Right cardiac atrium (tissue), 5 donors: Measurements from ENCODE around the gene ZXDA. TPM values are rescaled to one million over a fixed set of nuclear protein-coding genes. Genes with fewer than 3 reads are reported as not detected.
"Not testable (repeated sequence)": the region's sequence is repeated elsewhere in the genome, so short reads cannot be mapped to it uniquely, and the experiment has no call there.

Experiments
- ATAC-seq, 2 donors: fragments of 200-7000 bp; cut with Tn5 transposase; one replicate each; pipeline versions ENCODE4 v1.8.0 to v1.9.1; 2020; ENCODE audit warnings: moderate library complexity in 2 of 2, mild to moderate bottlenecking in 1 of 2
- DNase-seq, 3 donors: peaks; one replicate each; pipeline ENCODE4 v3.0.0-alpha.2; 2020
- H3K27ac ChIP-seq: one replicate; pipeline ENCODE4 v1.5.1; 2013; ENCODE audit warnings: mild to moderate bottlenecking, low read length, control low read depth, moderate library complexity
- H3K27me3 ChIP-seq: one replicate; pipeline ENCODE4 v1.6.1; 2013; ENCODE audit not compliant: control insufficient read depth, insufficient read depth
- H3K4me1 ChIP-seq: one replicate; pipeline ENCODE4 v1.6.1; 2013; ENCODE audit warnings: low read length; ENCODE audit not compliant: control insufficient read depth, insufficient read depth
- H3K4me3 ChIP-seq: one replicate; pipeline ENCODE4 v1.5.1; 2013; ENCODE audit warnings: low read length, control low read depth
- H3K9me3 ChIP-seq: one replicate; pipeline ENCODE4 v1.6.1; 2013; ENCODE audit warnings: low read length; ENCODE audit not compliant: control insufficient read depth
- WGBS: extraction: QIAGEN DNeasy Blood & Tissue Kit; methylation state at CpG from one replicate; pipeline ENCODE4 v1.1.7; 2013; 5-methylcytosine and 5-hydroxymethylcytosine counted together
- intact Hi-C, 4 donors: fragments of 100-400 bp; cut with DNase I; formaldehyde crosslinking; loops; one replicate each; pipeline versions ENCODE4 v1.11.0 to v1.14.0; 2022 to 2023
- long read RNA-seq, 4 donors: library from polyadenylated mRNA; unstranded; transcript quantifications; one replicate each; pipeline ENCODE4 v2.0.0, GENCODE V29; 2020 to 2021
- polyA plus RNA-seq: library from polyadenylated mRNA; stranded (reverse); fragments of 200-250 nt; gene quantifications from one replicate; pipeline ENCODE4 v1.2.3, GENCODE V29; 2013
- total RNA-seq, 4 donors: library from RNA; stranded (reverse); fragmentation: NEBNext Ultra II Directional; extraction: Animal tissue kit (Norgen Biotek cat#: 25700); gene quantifications; one replicate each; pipeline ENCODE4 v1.2.1, GENCODE V29; 2021
- donor health status: healthy with polysubstance abuse.
- donor health status: DM: no; HTN: yes; CAD: no.
- donor health status: DM: no; HTN: no; CAD: no.
- donor health status: DM: no; HTN: yes; CAD: no; lungs with severe emphysema.
- donor health status: DM: yes; HTN: yes; CAD: no.

ZXDA gene
- total RNA-seq (1 to 10 TPM; 3.8 to 4.7 (median 4.6) TPM), polyA plus RNA-seq (1.0 TPM)
- long read RNA-seq, donor 1, full-length matches to known transcripts, result 10 of 10 reads
- long read RNA-seq, donor 1, partial matches to known transcripts, result 0 of 10 reads
- long read RNA-seq, donor 1, other reads (novel, unspliced or antisense), result 0 of 10 reads
- long read RNA-seq, donor 2, full-length matches to known transcripts, result 6 of 6 reads
- long read RNA-seq, donor 2, partial matches to known transcripts, result 0 of 6 reads
- long read RNA-seq, donor 2, other reads (novel, unspliced or antisense), result 0 of 6 reads
- long read RNA-seq, donor 3, full-length matches to known transcripts, result 7 of 7 reads
- long read RNA-seq, donor 3, partial matches to known transcripts, result 0 of 7 reads
- long read RNA-seq, donor 3, other reads (novel, unspliced or antisense), result 0 of 7 reads
- long read RNA-seq, donor 4, full-length matches to known transcripts, result 3 of 3 reads
- long read RNA-seq, donor 4, partial matches to known transcripts, result 0 of 3 reads
- long read RNA-seq, donor 4, other reads (novel, unspliced or antisense), result 0 of 3 reads

GRCh38 chrX:57910287-57910912, at the start of gene ZXDA:
TSS of gene ZXDA (minus strand) at chrX:57910458. CDS start at chrX:57910420, 38 bp downstream.
- intact Hi-C loops, result not testable (repeated sequence)

GRCh38 chrX:57952320-57952678, 42.0 kb upstream of the ZXDA start:
- 5% methylated on average over 1 of the region's 1 CpG for WGBS
- H3K27me3 ChIP-seq, result no peaks in the 10 kb centered on the region
- intact Hi-C loops, result no loop called here
- no peak overlapping the region for H3K27ac ChIP-seq
- DNase-seq (peak; percentile 40 to 66 (median 47)), ATAC-seq (peak; percentile 26 to 48)
- H3K4me1 ChIP-seq, result peaks cover 2% of the 10 kb centered on the region
- no peak overlapping the region for H3K4me3 ChIP-seq
- H3K9me3 ChIP-seq, result no peaks in the 10 kb centered on the region

More at GRCh38 chrX:57910287-57910912, at the start of gene ZXDA:
- not testable (repeated sequence) for DNase-seq, H3K4me1 ChIP-seq, H3K9me3 ChIP-seq, H3K27me3 ChIP-seq
- peak in 1 of 2 donors; percentile 87 for ATAC-seq
- H3K27ac ChIP-seq, result peak within 1 kb of the TSS; percentile 98
- peak within 1 kb of the TSS; percentile 73 for H3K4me3 ChIP-seq
- 6% methylated on average over 6 of the region's 35 CpGs for WGBS

GRCh38 chrX:57951666-57952319, 41.5 kb upstream of the ZXDA start:
- H3K27me3 ChIP-seq, result no peaks in the 10 kb centered on the region
- H3K9me3 ChIP-seq, result no peaks in the 10 kb centered on the region
- DNase-seq (peak; percentile 26 to 57 (median 34)), ATAC-seq (peak; percentile 74 to 90)
- no peak overlapping the region for H3K4me3 ChIP-seq
- H3K4me1 ChIP-seq, result peaks cover 2% of the 10 kb centered on the region
- intact Hi-C loops, result no loop called here
- no peak overlapping the region for H3K27ac ChIP-seq
- WGBS, result 41% methylated on average over 2 of the region's 2 CpGs

GRCh38 chrX:57933321-57933720, 23.1 kb upstream of the ZXDA start:
- Histone ChIP-seq H3K4me3 (no peak overlapping the region), H3K4me1 (no peaks in the 10 kb centered on the region), H3K9me3 (no peaks in the 10 kb centered on the region), H3K27me3 (no peaks in the 10 kb centered on the region), H3K27ac (no peak overlapping the region)
- ATAC-seq (no peak), DNase-seq (no peak)
- intact Hi-C loops, result no loop called here
- WGBS, result 41% methylated on average over 6 of the region's 6 CpGs

GRCh38 chrX:57932266-57932665, 22.0 kb upstream of the ZXDA start:
- no peaks in the 10 kb centered on the region for H3K27me3 ChIP-seq
- DNase-seq (no peak), ATAC-seq (no peak)
- H3K4me3 ChIP-seq, result no peak overlapping the region
- WGBS, result 31% methylated on average over 2 of the region's 2 CpGs
- H3K27ac ChIP-seq, result no peak overlapping the region
- no peaks in the 10 kb centered on the region for H3K9me3 ChIP-seq
- no peaks in the 10 kb centered on the region for H3K4me1 ChIP-seq
- intact Hi-C loops, result no loop called here

- intact Hi-C loops, result no loop called here
Measured at GRCh38 chrX:57930051-57930450, 19.8 kb upstream of the ZXDA start.

GRCh38 chrX:57929373-57929772, 19.1 kb upstream of the ZXDA start:
- H3K27me3 ChIP-seq, result no peaks in the 10 kb centered on the region
- ATAC-seq, result no peak
- no peak for DNase-seq
- H3K4me1 ChIP-seq, result no peaks in the 10 kb centered on the region
- no peak overlapping the region for H3K4me3 ChIP-seq
- H3K9me3 ChIP-seq, result no peaks in the 10 kb centered on the region
- intact Hi-C loops, result no loop called here
- no peak overlapping the region for H3K27ac ChIP-seq

More at GRCh38 chrX:57930051-57930450, 19.8 kb upstream of the ZXDA start:
- Histone ChIP-seq H3K27me3 (no peaks in the 10 kb centered on the region), H3K4me3 (no peak overlapping the region), H3K4me1 (no peaks in the 10 kb centered on the region), H3K9me3 (no peaks in the 10 kb centered on the region), H3K27ac (no peak overlapping the region)
- no peak for DNase-seq
- no peak for ATAC-seq
- WGBS, result 51% methylated on average over 3 of the region's 3 CpGs

- intact Hi-C loops, result no loop called here
- ATAC-seq, result no peak
- H3K27ac ChIP-seq, result no peak overlapping the region
Measured at GRCh38 chrX:57925806-57926205, 15.5 kb upstream of the ZXDA start.

GRCh38 chrX:57918750-57919436, 8.6 kb upstream of the ZXDA start:
- no peaks in the 10 kb centered on the region for H3K27me3 ChIP-seq
- H3K27ac ChIP-seq, result no peak overlapping the region
- H3K9me3 ChIP-seq, result no peaks in the 10 kb centered on the region
- peak; percentile 37 to 40 for ATAC-seq
- no peak overlapping the region for H3K4me3 ChIP-seq
- WGBS, result 36% methylated on average over 19 of the region's 19 CpGs
- no peaks in the 10 kb centered on the region for H3K4me1 ChIP-seq
- intact Hi-C loops, result loop anchor here in 1 of 4 donors (5.0 kb wide), 1 partner anchor 97 kb away; no protein-coding TSS in a partner anchor
- DNase-seq, result peak; percentile 36 to 52 (median 52)

More at GRCh38 chrX:57925806-57926205, 15.5 kb upstream of the ZXDA start:
- Histone ChIP-seq H3K4me1 (no peaks in the 10 kb centered on the region), H3K9me3 (no peaks in the 10 kb centered on the region), H3K27me3 (no peaks in the 10 kb centered on the region), H3K4me3 (no peak overlapping the region)
- 69% methylated on average over 2 of the region's 2 CpGs for WGBS
- DNase-seq, result no peak

GRCh38 chrX:57915680-57916079, 5.4 kb upstream of the ZXDA start:
- Histone ChIP-seq H3K4me3 (no peak overlapping the region), H3K9me3 (no peaks in the 10 kb centered on the region), H3K4me1 (peaks cover 2% of the 10 kb centered on the region), H3K27ac (no peak overlapping the region), H3K27me3 (no peaks in the 10 kb centered on the region)
- intact Hi-C loops, result loop anchor here in 1 of 4 donors (5.0 kb wide), 1 partner anchor 93 kb away; no protein-coding TSS in a partner anchor
- DNase-seq (no peak), ATAC-seq (peak in 1 of 2 donors; percentile 54)
- 65% methylated on average over 5 of the region's 5 CpGs for WGBS
